Activated CD8-positive, alpha-beta memory T cell treated with anti-CD3 and anti-CD28 coated beads, Interleukin-2, amount 10 ng/mL, durations not matched to agents 7 days and 5 days (primary cell): ENCODE data around the gene KCTD18. TPM values are rescaled to one million over a fixed set of nuclear protein-coding genes. Genes with fewer than 3 reads are reported as not detected.

Source experiments
- ATAC-seq: fragments of 150-1000 bp; cut with Tn5 transposase; one replicate; pipeline ENCODE4 v1.10.0; 2021; ENCODE audit warnings: moderate library complexity
- CTCF ChIA-PET: fragments of 350-600 bp; sonication (Branson Sonifier 250); formaldehyde crosslinking; loops from one replicate; lab custom pipeline; 2021; ENCODE audit warnings: antibody characterized with exemption; lab: Charles Lee
- DNase-seq: peaks from one replicate; pipeline ENCODE4 v3.0.0-alpha.2; 2020
- H3K27ac Mint-ChIP-seq: one replicate; pipeline ENCODE4 v1.8.0; 2021; ENCODE audit warnings: mild to moderate bottlenecking, mixed read lengths
- H3K27me3 Mint-ChIP-seq: one replicate; pipeline ENCODE4 v1.8.0; 2021; ENCODE audit warnings: mixed read lengths
- H3K36me3 Mint-ChIP-seq: one replicate; pipeline ENCODE4 v1.8.0; 2021; ENCODE audit warnings: mild to moderate bottlenecking, mixed read lengths
- H3K4me1 Mint-ChIP-seq: one replicate; pipeline ENCODE4 v1.8.0; 2021; ENCODE audit warnings: mixed read lengths
- H3K4me3 Mint-ChIP-seq: one replicate; pipeline ENCODE4 v1.8.0; 2021; ENCODE audit warnings: mild to moderate bottlenecking, moderate library complexity, mixed read lengths
- H3K9me3 Mint-ChIP-seq: one replicate; pipeline ENCODE4 v1.8.0; 2022; ENCODE audit warnings: low read depth, mixed read lengths
- total RNA-seq, 2 experiments: library from RNA; stranded (reverse); gene quantifications; one replicate each; pipeline ENCODE4 v1.2.3, GENCODE V29; 2021

Gene KCTD18
- 10 to 100 TPM; 14.4 to 16.3 TPM for total RNA-seq

GRCh38 chr2:200509612-200510433 is at the start of gene KCTD18:
Gene KCTD18, minus strand, starts transcription at chr2:200510068. Its CDS starts 3,052 bp downstream, at chr2:200507016.
- Mint-ChIP-seq H3K4me3 (peak within 1 kb of the TSS; percentile 91), H3K9me3 (no peaks in the 10 kb centered on the region), H3K4me1 (peaks cover 9% of the 10 kb centered on the region), H3K36me3 (peaks cover 3% of the 10 kb centered on the region), H3K27me3 (no peaks in the 10 kb centered on the region), H3K27ac (peak within 1 kb of the TSS; percentile 86)
- ATAC-seq (peak; percentile 99), DNase-seq (peak; percentile 94)
- CTCF ChIA-PET: interaction anchor here (0.7 to 2.6 kb wide), 13 partner anchors 10 to 529 kb away, joined by 3 to 18 read pairs (median 5); partner anchors contain the start of gene SGO2

GRCh38 chr2:200540793-200541192 is 30.9 kb upstream of the KCTD18 start:
- H3K27ac Mint-ChIP-seq: peak overlapping the region; percentile 3

DNA sequence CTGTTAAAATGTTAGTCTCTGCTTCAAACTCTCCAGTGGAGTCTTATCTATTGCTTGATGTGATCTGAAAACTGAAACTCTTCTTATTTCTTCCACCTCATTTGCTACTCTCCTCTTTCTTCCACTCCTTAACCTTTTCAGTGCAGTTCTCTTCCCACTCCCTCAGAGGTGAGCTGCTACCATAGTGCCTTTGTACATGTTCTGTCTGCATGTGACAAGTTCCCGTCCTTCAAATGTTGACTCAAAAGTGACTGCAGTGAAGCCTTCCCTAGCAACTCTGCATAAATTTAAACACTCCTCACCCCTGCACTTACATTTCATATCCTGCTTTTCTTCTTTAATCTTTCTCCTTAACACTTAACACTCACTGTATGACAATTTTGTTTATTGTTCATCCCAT is 28.3 kb upstream of the KCTD18 start:
- CTCF ChIA-PET: no interaction called here
- Mint-ChIP-seq H3K27me3 (no peaks in the 10 kb centered on the region), H3K36me3 (peaks cover 53% of the 10 kb centered on the region), H3K27ac (no peak overlapping the region), H3K9me3 (no peaks in the 10 kb centered on the region), H3K4me1 (no peaks in the 10 kb centered on the region), H3K4me3 (no peak overlapping the region)
- ATAC-seq (no peak), DNase-seq (no peak)

More at GRCh38 chr2:200540793-200541192, 30.9 kb upstream of the KCTD18 start:
- DNase-seq (no peak), ATAC-seq (no peak)
- H3K9me3 Mint-ChIP-seq: peaks cover 2% of the 10 kb centered on the region
- no peak overlapping the region for H3K4me3 Mint-ChIP-seq
- H3K4me1 Mint-ChIP-seq: no peaks in the 10 kb centered on the region
- CTCF ChIA-PET: no interaction called here
- H3K27me3 Mint-ChIP-seq: no peaks in the 10 kb centered on the region
- H3K36me3 Mint-ChIP-seq: peaks cover 68% of the 10 kb centered on the region

DNA sequence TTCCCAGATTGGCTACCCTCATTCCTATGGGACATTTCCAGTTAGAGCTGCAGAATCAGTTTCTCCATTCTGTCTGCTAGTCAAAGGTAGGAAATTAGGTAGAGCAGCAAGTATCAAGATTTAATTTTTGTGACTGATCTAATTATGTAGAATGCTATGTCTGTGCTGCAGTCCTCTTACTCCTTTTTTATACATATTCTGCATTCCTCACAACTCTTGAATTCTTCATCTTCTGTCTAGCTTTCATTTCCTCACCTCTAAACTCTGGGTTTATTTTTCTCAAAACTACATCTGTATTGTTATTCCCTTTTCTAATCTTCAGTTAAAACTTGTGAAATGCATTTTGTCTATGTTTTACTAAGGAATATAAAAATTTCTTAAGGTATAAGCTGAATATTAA is 24.7 kb upstream of the KCTD18 start:
- CTCF ChIA-PET: interaction anchor here (0.9 to 1.8 kb wide), 4 partner anchors 8 to 54 kb away, joined by 3 to 5 read pairs (median 3); partner anchors contain the start of genes KCTD18 and SGO2
- H3K27ac Mint-ChIP-seq: no peak overlapping the region
- peaks cover 26% of the 10 kb centered on the region for H3K36me3 Mint-ChIP-seq
- H3K4me1 Mint-ChIP-seq: no peaks in the 10 kb centered on the region
- DNase-seq (no peak), ATAC-seq (no peak)
- H3K4me3 Mint-ChIP-seq: no peak overlapping the region
- H3K27me3 Mint-ChIP-seq: no peaks in the 10 kb centered on the region
- H3K9me3 Mint-ChIP-seq: no peaks in the 10 kb centered on the region

- ATAC-seq (no peak), DNase-seq (no peak)
- H3K4me1 Mint-ChIP-seq: peaks cover 5% of the 10 kb centered on the region
- peaks cover 24% of the 10 kb centered on the region for H3K36me3 Mint-ChIP-seq
- no peaks in the 10 kb centered on the region for H3K9me3 Mint-ChIP-seq
- no peak overlapping the region for H3K4me3 Mint-ChIP-seq
- CTCF ChIA-PET: interaction anchor here (1.2 to 1.8 kb wide), 2 partner anchors 7 to 24 kb away, joined by 3 to 5 read pairs; partner anchors contain the start of genes KCTD18 and SGO2
- H3K27me3 Mint-ChIP-seq: no peaks in the 10 kb centered on the region
- H3K27ac Mint-ChIP-seq: no peak overlapping the region
Measured at GRCh38 chr2:200533754-200534153, 23.9 kb upstream of the KCTD18 start.

GRCh38 chr2:200528228-200528627 is 18.4 kb upstream of the KCTD18 start:
- Mint-ChIP-seq H3K4me3 (peak overlapping the region; percentile 95), H3K27ac (no peak overlapping the region), H3K9me3 (no peaks in the 10 kb centered on the region), H3K36me3 (peaks cover 29% of the 10 kb centered on the region), H3K4me1 (peaks cover 39% of the 10 kb centered on the region), H3K27me3 (no peaks in the 10 kb centered on the region)
- ATAC-seq (no peak), DNase-seq (no peak)
- CTCF ChIA-PET: interaction anchor here (2.2 kb wide), 1 partner anchor 19 kb away, joined by 6 read pairs; the partner anchor contains the start of gene KCTD18

GRCh38 chr2:200525882-200526651 is 16.2 kb upstream of the KCTD18 start, which contains the start of gene SGO2:
Gene SGO2, plus strand, starts transcription at chr2:200526207. Its CDS starts 6,769 bp downstream, at chr2:200532976.
- Mint-ChIP-seq H3K27me3 (no peaks in the 10 kb centered on the region), H3K9me3 (no peaks in the 10 kb centered on the region), H3K4me1 (peaks cover 42% of the 10 kb centered on the region), H3K4me3 (peak within 1 kb of the TSS; percentile 95), H3K27ac (peak within 1 kb of the TSS; percentile 89), H3K36me3 (peaks cover 28% of the 10 kb centered on the region)
- CTCF ChIA-PET: interaction anchor here (0.7 to 2.8 kb wide), 7 partner anchors 9 to 178 kb away, joined by 3 to 15 read pairs (median 4); partner anchors contain the start of gene KCTD18
- DNase-seq (peak; percentile 98), ATAC-seq (peak; percentile 99)

- Mint-ChIP-seq H3K4me1 (peaks cover 42% of the 10 kb centered on the region), H3K27me3 (no peaks in the 10 kb centered on the region), H3K9me3 (no peaks in the 10 kb centered on the region), H3K36me3 (peaks cover 28% of the 10 kb centered on the region), H3K4me3 (peak overlapping the region; percentile 95), H3K27ac (peak overlapping the region; percentile 89)
- CTCF ChIA-PET: interaction anchor here (1.4 to 2.8 kb wide), 4 partner anchors 9 to 178 kb away, joined by 4 to 15 read pairs (median 4); partner anchors contain the start of gene KCTD18
- no peak for DNase-seq
- ATAC-seq: no peak
Measured at GRCh38 chr2:200525551-200525881, 15.6 kb upstream of the KCTD18 start.

DNA sequence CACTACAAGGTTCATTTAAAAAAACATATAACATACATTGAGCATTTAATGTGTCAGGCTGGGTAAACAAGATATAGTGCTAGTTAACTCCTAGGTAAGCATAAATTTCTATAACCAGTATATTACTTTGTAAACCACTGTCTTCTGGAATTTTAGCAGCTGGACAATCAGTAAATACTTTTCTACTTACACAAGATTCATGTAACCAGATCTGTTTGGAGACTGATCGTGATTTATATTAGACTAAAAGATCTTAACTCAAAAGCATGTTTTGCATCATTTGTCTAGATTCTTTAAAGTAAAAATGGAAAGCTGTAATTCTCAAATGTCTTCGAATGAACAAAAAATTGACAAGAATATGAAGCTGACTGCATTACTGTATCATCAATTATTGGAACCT is 15.2 kb upstream of the KCTD18 start:
- H3K4me1 Mint-ChIP-seq: peaks cover 42% of the 10 kb centered on the region
- peaks cover 28% of the 10 kb centered on the region for H3K36me3 Mint-ChIP-seq
- DNase-seq (no peak), ATAC-seq (no peak)
- CTCF ChIA-PET: interaction anchor here (1.5 to 2.8 kb wide), 2 partner anchors 15 to 53 kb away, joined by 4 to 15 read pairs; partner anchors contain the start of gene KCTD18
- H3K9me3 Mint-ChIP-seq: no peaks in the 10 kb centered on the region
- no peak overlapping the region for H3K27ac Mint-ChIP-seq
- no peak overlapping the region for H3K4me3 Mint-ChIP-seq
- H3K27me3 Mint-ChIP-seq: no peaks in the 10 kb centered on the region

DNA sequence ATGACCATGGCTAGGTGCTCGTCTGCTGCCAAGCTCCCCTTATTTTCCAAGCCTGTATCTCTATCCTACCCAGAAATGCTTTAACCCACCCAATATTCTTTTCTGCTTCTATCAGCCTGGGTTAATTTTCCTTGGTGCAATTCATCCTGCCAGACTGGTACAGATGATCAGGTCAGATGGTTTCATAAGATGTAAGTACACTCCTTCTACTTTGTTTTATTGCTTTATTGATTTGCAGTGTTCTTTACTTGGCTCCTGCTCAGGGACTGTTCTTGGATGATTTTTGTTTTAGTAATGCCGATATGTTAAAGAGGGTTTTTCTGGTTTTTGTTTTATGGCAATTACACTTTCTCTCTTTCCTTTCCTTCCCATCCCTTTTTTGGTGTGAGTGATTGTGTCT is 13.7 kb upstream of the KCTD18 start:
- Mint-ChIP-seq H3K27me3 (peaks cover 3% of the 10 kb centered on the region), H3K4me3 (no peak overlapping the region), H3K9me3 (no peaks in the 10 kb centered on the region), H3K4me1 (peaks cover 35% of the 10 kb centered on the region), H3K27ac (no peak overlapping the region), H3K36me3 (peaks cover 23% of the 10 kb centered on the region)
- CTCF ChIA-PET: interaction anchor here (1.1 to 3.1 kb wide), 3 partner anchors 11 to 543 kb away, joined by 3 to 18 read pairs (median 3); partner anchors contain the start of gene KCTD18
- no peak for ATAC-seq
- no peak for DNase-seq

DNA sequence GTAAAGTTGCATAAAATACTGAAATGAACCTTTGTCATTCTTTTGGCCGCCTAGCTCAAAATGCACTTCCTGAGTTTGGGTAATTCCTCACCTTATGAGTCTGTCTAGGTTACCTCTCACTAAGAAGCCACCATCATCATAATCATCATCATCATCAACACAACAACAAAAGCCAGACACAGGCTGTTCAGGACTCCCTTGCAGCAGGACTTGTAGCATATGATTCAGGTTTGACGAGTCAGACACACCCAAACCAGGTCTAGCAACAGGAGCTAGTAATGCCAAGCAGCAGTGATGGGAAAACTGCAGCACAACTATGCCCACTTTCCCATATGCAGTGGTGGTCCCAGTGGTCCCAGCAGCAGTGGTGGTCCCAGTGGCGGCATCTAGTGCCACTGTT is 13.3 kb upstream of the KCTD18 start:
- CTCF ChIA-PET: interaction anchor here (3.1 kb wide), 1 partner anchor 13 kb away, joined by 18 read pairs; the partner anchor contains the start of gene KCTD18

GRCh38 chr2:200515155-200515554 is 5.3 kb upstream of the KCTD18 start:
- peaks cover 3% of the 10 kb centered on the region for H3K9me3 Mint-ChIP-seq
- ATAC-seq (no peak), DNase-seq (no peak)
- peaks cover 9% of the 10 kb centered on the region for H3K27me3 Mint-ChIP-seq
- no peak overlapping the region for H3K27ac Mint-ChIP-seq
- CTCF ChIA-PET: no interaction called here
- H3K4me3 Mint-ChIP-seq: no peak overlapping the region
- peaks cover 2% of the 10 kb centered on the region for H3K36me3 Mint-ChIP-seq
- peaks cover 2% of the 10 kb centered on the region for H3K4me1 Mint-ChIP-seq

More for the DNA sequence above, 13.3 kb upstream of the KCTD18 start:
- peaks cover 30% of the 10 kb centered on the region for H3K4me1 Mint-ChIP-seq
- peaks cover 19% of the 10 kb centered on the region for H3K36me3 Mint-ChIP-seq
- no peak for ATAC-seq
- no peak overlapping the region for H3K27ac Mint-ChIP-seq
- no peak overlapping the region for H3K4me3 Mint-ChIP-seq
- DNase-seq: no peak
- no peaks in the 10 kb centered on the region for H3K9me3 Mint-ChIP-seq
- peaks cover 3% of the 10 kb centered on the region for H3K27me3 Mint-ChIP-seq

DNA sequence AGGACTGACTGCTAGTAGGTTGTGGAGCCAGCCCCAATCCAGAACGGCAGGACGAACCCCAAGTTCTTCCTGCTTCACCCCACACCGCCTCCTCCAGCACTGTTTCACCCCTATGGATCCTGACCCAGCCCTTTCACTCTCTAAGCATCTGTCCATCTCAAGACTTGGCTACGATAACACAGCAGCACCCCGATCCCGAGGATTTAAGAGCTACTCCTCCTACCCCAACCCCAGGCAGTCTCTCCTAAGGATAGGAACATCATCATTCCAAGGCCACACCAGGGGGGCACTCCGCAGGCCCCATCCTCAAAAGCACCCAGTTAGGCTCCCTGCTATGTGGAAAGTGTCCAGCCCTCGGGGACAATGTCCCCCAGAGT is 645 bp downstream of the KCTD18 start:
- Mint-ChIP-seq H3K9me3 (no peaks in the 10 kb centered on the region), H3K27me3 (no peaks in the 10 kb centered on the region), H3K36me3 (peaks cover 5% of the 10 kb centered on the region), H3K27ac (peak overlapping the region; percentile 86), H3K4me1 (peaks cover 9% of the 10 kb centered on the region), H3K4me3 (peak overlapping the region; percentile 91)
- CTCF ChIA-PET: interaction anchor here (0.9 to 2.6 kb wide), 11 partner anchors 11 to 524 kb away, joined by 3 to 18 read pairs (median 5); partner anchors contain the start of gene SGO2
- ATAC-seq (no peak), DNase-seq (no peak)
